GM06990 (cell line): ENCODE measurements around the gene SH2B2.
"Not testable (repeated sequence)": the region's sequence is repeated elsewhere in the genome, so short reads cannot be mapped to it uniquely, and the experiment has no call there.

ENCODE experiments used
- DNase-seq: peaks from one replicate; pipeline ENCODE4 v3.0.0-alpha.2; 2011; ENCODE audit not compliant: insufficient read length; ENCODE audit errors: extremely low read depth
- H3K27me3 ChIP-seq: replicated peaks from 2 replicates; pipeline ENCODE4 v1.6.0; 2011; ENCODE audit warnings: low read length; ENCODE audit not compliant: control insufficient read depth, insufficient read depth
- H3K36me3 ChIP-seq: 2 replicates; pipeline ENCODE4 v1.5.1; 2011; ENCODE audit warnings: low read length; ENCODE audit not compliant: control insufficient read depth, insufficient read depth
- H3K4me3 ChIP-seq: replicated peaks from 2 replicates; pipeline ENCODE4 v1.5.1; 2011; ENCODE audit warnings: low read depth, mild to moderate bottlenecking, control low read depth, low read length

SH2B2 gene

DNA sequence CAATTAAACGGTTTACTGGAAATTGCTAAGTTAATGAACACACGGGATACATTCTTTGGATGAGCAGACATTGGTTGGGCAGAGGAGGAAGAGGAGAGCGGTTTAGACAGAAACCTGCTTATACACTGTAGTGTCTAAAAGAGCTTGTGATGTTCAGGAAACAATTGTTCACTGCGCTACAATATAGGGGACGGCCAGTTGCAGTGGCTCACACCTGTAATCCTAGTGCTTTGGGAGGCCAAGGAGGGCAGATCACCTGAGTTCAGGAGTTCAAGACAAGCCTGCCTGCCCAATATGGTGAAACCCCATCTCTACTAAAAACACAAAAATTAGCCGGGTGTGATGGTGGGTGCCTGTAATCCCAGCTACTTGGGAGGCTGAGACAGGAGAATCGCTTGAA lies 48.9 kb downstream of the SH2B2 start:
- not testable (repeated sequence) for H3K27me3 ChIP-seq, H3K4me3 ChIP-seq, H3K36me3 ChIP-seq, DNase-seq

DNA sequence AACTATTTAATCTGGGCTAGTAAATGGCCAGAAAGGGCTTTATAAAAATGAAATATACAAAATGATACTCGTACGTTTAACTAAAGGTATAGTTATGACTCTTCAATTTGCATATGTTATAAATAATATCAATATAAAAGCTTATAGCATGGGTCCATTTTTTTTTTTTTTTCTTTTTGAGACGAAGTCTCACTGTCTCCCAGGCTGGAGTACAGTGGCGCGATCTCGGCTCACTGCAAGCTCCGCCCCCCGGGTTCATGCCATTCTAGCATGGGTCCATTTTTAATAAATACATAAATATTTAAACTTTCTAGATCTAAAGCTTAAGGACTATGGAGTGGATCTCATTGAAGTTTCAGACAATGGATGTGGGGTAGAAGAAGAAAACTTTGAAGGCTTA lies 50.3 kb downstream of the SH2B2 start:
- H3K4me3 ChIP-seq, DNase-seq, H3K27me3 ChIP-seq, H3K36me3 ChIP-seq: not testable (repeated sequence)

DNA sequence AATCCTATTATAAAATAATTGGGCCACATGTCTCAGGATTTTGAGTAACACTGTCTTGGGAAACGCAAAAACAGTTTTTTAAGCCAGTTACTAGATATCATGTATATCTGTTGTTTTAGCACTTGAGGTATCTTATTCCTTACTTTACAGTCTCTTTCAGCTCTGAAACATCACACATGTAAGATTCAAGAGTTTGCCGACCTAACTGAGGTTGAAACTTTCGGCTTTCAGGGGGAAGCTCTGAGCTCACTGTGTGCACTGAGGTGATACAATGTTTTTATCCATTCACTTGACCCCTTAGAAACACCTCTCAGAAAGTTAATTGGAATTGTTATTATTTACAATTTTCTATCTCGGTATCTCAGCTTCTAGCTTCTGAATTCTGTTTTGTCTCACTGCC lies 50.8 kb downstream of the SH2B2 start:
- H3K4me3 ChIP-seq, H3K36me3 ChIP-seq, DNase-seq, H3K27me3 ChIP-seq: not testable (repeated sequence)

DNA sequence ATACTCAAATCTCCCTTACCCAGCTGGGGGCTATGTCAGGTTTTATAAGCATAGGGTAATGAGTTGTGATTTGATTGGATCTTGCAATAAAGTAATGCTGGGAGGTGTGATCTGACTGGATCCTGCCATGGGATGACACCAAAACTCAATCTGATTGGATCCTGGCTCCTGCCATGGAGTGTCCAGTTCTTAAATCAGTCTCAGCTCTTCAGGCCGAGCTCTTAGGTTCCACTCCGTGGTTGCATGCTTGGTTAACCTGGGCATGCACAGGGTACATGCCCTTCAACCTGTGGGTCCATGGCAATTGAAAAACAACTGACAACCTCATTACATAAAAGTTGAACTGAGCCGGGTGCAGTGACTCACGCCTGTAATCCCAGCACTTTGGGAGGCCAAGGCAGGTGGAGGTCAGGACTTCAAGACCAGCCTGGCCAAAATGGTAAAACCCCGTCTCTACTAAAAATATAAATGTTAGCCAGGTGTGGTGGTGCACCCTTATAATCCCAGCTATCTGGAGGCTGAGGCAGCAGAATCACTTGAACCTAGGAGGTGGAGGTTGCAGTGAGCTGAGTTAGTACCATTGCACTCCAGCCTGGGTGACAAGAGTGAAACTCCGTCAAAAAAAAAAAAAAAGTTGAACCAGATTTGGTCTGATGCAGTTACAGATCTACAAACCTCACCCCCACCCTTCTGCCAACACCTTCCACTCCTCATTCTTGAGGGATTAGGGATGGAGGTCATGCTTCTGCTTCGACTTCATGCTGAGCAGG lies 54.1 kb downstream of the SH2B2 start:
- not testable (repeated sequence) for DNase-seq, H3K4me3 ChIP-seq, H3K27me3 ChIP-seq, H3K36me3 ChIP-seq

DNA sequence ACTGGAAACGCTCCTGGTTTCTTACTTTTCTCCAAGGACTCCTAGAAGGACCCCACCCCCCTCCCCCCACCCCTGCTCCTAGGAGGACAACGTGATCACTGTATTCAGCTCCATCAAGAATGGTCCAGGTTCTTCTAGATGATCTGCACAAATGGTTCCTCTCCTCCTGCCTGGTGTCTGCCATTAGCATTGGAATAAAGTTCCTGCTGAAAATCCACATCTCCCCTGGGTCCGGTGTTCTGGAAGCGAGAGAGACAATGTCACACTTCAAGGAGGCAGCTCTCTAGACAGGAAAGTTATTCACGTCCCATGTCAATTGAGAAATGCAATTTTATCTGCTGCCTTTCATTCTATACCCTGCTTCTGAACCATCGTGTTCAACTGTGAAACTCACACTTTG lies 60.3 kb downstream of the SH2B2 start:
- not testable (repeated sequence) for H3K36me3 ChIP-seq, H3K4me3 ChIP-seq, DNase-seq, H3K27me3 ChIP-seq

DNA sequence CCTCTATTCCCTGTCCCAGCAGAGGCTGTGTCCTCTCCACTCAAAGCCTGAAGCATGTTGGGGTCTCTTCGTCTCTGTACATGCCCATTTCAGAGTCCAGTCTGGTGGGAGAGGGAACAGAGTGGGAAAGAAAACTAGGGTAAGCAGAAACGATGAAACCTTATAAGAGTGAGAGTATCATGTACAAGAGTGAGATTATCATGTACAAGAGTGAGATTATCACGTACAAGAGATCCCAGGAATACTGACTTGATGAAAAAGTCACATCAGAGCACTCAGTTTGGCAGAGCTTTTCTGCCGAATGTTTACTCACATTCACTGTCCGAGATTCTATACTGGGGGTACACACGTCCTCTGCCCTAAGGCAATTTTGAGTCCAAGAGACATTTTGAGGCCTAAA lies 69.7 kb downstream of the SH2B2 start, which contains the start of gene SPDYE6:
SPDYE6 (minus strand) TSS at position 101 of the 400 bp plus-strand sequence. CDS start 421 bp downstream, outside the sequence.
- not testable (repeated sequence) for DNase-seq, H3K36me3 ChIP-seq, H3K27me3 ChIP-seq, H3K4me3 ChIP-seq

DNA sequence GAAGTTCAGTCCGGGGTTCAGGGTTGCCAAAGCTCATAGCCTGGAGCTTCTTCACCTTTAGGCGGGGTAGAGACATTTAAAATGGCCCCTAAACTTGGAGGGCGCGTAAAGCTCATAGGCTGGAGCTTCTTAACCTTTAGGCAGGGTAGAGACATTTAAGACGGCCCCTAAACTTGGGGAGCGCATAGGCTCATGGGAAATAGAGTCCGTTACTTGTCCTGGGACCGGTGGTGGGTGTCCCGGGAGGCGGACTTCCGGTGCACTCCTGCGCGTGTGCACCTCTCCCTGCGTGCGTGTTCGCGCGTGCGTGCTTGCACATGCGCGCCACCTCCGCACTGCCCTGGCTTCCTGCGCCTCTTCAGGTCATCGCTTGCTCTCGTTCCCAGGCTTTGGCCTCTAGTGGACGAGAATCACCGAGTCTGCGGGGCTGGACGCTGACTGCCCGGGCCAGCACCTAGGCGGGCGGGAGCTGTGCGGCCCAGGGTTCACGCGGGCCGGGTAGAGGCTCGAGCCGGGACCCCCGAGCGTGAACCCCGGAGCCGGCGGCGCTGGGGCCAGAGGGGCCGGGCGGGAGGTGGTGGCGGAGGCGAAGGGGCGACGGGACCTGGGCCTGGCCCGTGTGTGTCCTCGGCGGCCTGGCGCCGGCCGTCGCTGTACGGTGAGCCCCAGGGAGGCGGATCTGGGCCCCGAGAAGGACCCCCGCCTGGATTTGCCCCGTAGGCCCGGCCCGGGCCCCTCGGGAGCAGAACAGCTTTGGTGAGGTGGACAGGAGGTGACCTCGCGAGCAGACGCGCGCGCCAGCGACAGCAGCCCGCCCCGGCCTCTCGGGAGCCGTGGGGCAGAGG lies 77.1 kb downstream of the SH2B2 start:
- H3K4me3 ChIP-seq: peak overlapping the region; percentile 68
- not testable (repeated sequence) for H3K36me3 ChIP-seq, H3K27me3 ChIP-seq
- peak; percentile 92 for DNase-seq

DNA sequence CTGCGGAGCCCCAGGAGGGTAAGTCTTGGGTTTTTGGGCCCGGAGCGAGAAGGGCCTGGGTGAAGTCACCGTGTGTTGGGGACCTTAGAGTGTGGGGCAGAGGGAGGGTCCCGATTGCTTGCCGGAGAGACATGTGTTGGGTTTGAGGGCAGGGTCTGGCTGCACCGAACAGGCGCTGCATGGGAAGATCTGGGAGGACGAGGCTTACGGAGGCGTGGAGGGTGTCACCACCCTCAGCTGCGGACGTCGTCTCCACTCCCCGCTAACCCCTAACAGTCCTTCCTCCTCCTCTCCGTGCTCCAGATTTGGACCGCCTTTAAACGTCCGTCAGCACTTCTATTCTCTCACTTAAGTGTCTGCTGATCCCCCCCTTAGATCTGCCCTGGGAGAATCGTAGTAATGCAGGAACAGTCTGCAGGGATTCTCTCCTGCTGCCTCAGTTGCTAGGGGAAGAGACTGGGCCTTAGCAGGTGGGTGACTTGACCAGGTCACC lies 77.8 kb downstream of the SH2B2 start:
- H3K36me3 ChIP-seq, DNase-seq, H3K27me3 ChIP-seq: not testable (repeated sequence)
- peak overlapping the region; percentile 68 for H3K4me3 ChIP-seq

DNA sequence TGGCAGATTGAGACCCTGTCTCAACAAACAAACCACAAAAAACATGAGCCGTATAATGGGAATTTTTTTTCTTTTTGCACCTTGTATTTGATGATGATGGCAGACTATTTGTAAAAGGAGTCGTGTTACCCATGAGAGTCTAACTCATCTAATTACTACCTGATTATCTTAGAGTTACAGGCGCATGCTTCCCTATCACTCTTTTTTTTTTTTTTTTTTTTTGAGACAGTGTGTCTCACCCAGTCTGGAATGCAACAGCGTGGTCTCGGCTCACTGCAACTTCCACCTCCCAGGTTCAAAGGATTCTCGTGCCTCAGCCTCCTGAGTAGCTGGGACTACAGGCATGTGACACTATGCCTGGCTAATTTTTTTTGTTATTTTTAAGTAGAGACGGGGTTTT lies 78.7 kb downstream of the SH2B2 start:
- H3K4me3 ChIP-seq, DNase-seq, H3K27me3 ChIP-seq, H3K36me3 ChIP-seq: not testable (repeated sequence)

DNA sequence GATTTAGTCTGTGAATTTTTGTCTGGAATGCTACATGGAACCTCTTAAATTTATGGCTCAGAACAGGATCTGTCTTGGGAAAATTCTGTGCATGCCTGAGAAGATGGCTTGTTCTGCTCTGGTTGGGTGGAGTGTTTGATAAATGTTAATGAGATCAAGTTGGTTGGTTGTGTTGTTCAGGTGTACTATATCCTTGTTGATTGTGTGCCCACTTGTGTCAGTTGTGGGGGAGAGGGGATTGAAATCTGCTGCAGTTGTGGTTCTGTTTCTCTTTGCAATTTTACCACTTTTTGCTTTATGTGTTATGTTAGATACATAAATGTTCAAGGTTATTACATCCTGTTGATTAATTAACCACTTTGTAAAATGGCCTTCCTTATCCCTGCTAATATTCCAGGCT lies 83.4 kb downstream of the SH2B2 start:
- H3K27me3 ChIP-seq, H3K36me3 ChIP-seq, DNase-seq, H3K4me3 ChIP-seq: not testable (repeated sequence)
